ENCODE data around the gene PRKG1. TPM values are rescaled to one million over a fixed set of nuclear protein-coding genes. Genes with fewer than 3 reads are reported as not detected.
A peak's percentile ranks its signal among the peaks of the same experiment; 100 is the strongest.

PRKG1 gene
- total and polyA plus RNA-seq, 2 experiments from 2014 or later, result 10.7 to 21.8 TPM

DNA sequence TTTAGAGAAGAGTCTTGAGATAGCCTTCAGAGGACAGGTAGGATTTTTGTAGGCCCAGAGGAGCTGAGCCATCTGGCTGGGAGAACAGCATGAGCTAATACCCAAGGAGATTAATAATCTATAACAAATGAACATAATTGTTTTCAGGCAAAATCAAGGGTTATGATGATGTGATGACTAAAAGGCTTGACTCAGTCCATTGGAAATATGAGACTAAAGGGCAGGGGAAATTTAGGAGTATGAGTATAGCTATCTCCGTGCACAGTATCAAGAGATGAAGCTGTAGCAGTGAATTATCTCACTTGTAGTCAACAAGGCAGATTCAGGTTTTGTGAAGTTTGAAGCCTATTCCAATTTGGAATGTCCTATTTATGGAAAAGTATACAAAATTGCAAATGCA, 585.1 kb downstream of the PRKG1 start:
- no peaks in the 10 kb centered on the region for H3K9me2 ChIP-seq (ENCODE audit: insufficient read depth)
- no peaks in the 10 kb centered on the region for H4K20me1 ChIP-seq (ENCODE audit: insufficient read depth)
- H3K79me2 ChIP-seq (ENCODE audit: insufficient read depth), result no peaks in the 10 kb centered on the region
- H3K9ac ChIP-seq, result no peak overlapping the region
- DNase-seq, result peak; percentile 26
- H3K4me2 ChIP-seq (ENCODE audit: unreplicated experiment), result no peak overlapping the region
- no peaks in the 10 kb centered on the region for H3K9me3 ChIP-seq (ENCODE audit: low read depth)
- TF ChIP-seq EZH2 (IDR thresholded peaks at IDR 0.05; ENCODE audit: insufficient read depth, poor library complexity, severe bottlenecking) (no peak), EZH2phosphoT487 (IDR thresholded peaks at IDR 0.05; ENCODE audit: insufficient read depth, low read depth) (no peak)
- WGBS, 2 experiments (ENCODE audit: low coverage in 1 of 2, low lambda C conversion rate in 2 of 2, missing lambda C conversion rate in 2 of 2), result 71 to 77% methylated on average over 1 of the region's 1 CpG
- H3K4me1 ChIP-seq (ENCODE audit: insufficient read depth), result no peaks in the 10 kb centered on the region
- H3K4me3 ChIP-seq, result no peak overlapping the region
- H3K27ac ChIP-seq, result no peak overlapping the region
- no peak overlapping the region for H2AFZ ChIP-seq
- H3K27me3 ChIP-seq (replicated peaks; ENCODE audit: insufficient read depth), result no peaks in the 10 kb centered on the region
- in situ Hi-C loops (cut with MboI), result no loop called here
- no peaks in the 10 kb centered on the region for H3F3A ChIP-seq (ENCODE audit: insufficient read depth)
- H3K36me3 ChIP-seq (ENCODE audit: low read depth), result no peaks in the 10 kb centered on the region

DNA sequence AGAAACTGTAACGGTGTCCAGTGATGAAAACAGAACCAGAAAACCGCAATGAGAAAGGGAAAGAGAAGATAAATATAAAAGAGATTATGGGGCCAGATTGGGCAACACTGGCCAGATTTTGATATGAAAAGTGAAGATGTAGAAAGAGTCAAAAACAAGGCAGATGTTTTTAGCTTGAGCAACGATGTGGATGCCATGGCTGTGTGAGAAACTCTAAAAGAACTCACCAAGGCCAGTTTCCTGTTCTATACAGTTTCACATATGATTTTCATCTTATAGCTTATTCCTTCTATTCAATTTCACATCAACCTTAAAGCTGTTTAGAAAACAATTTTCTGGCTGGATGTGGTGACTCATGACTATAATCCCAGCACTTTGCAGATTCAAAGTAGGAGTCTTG, 588.8 kb downstream of the PRKG1 start:
- no peak for TF ChIP-seq EZH2 (IDR thresholded peaks at IDR 0.05; ENCODE audit: insufficient read depth, poor library complexity, severe bottlenecking)
- no peak for TF ChIP-seq EZH2phosphoT487 (IDR thresholded peaks at IDR 0.05; ENCODE audit: insufficient read depth, low read depth)
- Histone ChIP-seq H3K4me3 (no peak overlapping the region), H3K9me3 (ENCODE audit: low read depth) (no peaks in the 10 kb centered on the region), H3K27ac (no peak overlapping the region), H3K9ac (no peak overlapping the region), H2AFZ (no peak overlapping the region), H3K9me2 (ENCODE audit: insufficient read depth) (no peaks in the 10 kb centered on the region), H3K36me3 (ENCODE audit: low read depth) (no peaks in the 10 kb centered on the region), H3K4me1 (ENCODE audit: insufficient read depth) (peaks cover 8% of the 10 kb centered on the region), H3K79me2 (ENCODE audit: insufficient read depth) (no peaks in the 10 kb centered on the region), H4K20me1 (ENCODE audit: insufficient read depth) (no peaks in the 10 kb centered on the region), H3K27me3 (replicated peaks; ENCODE audit: insufficient read depth) (no peaks in the 10 kb centered on the region), H3F3A (ENCODE audit: insufficient read depth) (no peaks in the 10 kb centered on the region), H3K4me2 (ENCODE audit: unreplicated experiment) (no peak overlapping the region)
- 76 to 80% methylated on average over 3 of the region's 3 CpGs for WGBS, 2 experiments (ENCODE audit: low coverage in 1 of 2, low lambda C conversion rate in 2 of 2, missing lambda C conversion rate in 2 of 2)
- in situ Hi-C loops (cut with MboI), result no loop called here
- no peak for DNase-seq

DNA sequence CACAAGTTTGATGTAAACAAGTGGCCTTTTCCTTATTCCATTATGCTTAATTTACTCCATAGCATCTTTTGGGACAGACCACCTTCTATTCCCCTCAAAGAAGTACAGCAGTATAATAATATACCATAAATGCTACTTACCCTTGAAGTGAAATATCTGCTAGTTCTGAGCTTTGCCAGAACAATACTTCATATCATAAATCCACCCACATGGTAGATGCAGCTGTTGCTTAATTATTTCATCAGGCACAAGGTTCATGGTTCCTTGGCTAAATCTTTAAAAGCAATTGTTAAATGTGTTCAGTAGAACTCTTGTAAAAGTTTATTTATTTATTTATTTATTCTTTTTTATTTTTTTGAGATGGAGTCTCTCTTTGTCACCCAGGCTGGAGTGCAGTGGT, 592.2 kb downstream of the PRKG1 start:
- TF ChIP-seq EZH2phosphoT487 (IDR thresholded peaks at IDR 0.05; ENCODE audit: insufficient read depth, low read depth) (no peak), EZH2 (IDR thresholded peaks at IDR 0.05; ENCODE audit: insufficient read depth, poor library complexity, severe bottlenecking) (no peak)
- no peaks in the 10 kb centered on the region for H3K27me3 ChIP-seq (replicated peaks; ENCODE audit: insufficient read depth)
- no peak overlapping the region for H3K9ac ChIP-seq
- H3K79me2 ChIP-seq (ENCODE audit: insufficient read depth), result no peaks in the 10 kb centered on the region
- no peaks in the 10 kb centered on the region for H4K20me1 ChIP-seq (ENCODE audit: insufficient read depth)
- no peaks in the 10 kb centered on the region for H3K9me3 ChIP-seq (ENCODE audit: low read depth)
- peaks cover 13% of the 10 kb centered on the region for H3K4me1 ChIP-seq (ENCODE audit: insufficient read depth)
- no peak overlapping the region for H3K4me2 ChIP-seq (ENCODE audit: unreplicated experiment)
- in situ Hi-C loops (cut with MboI), result no loop called here
- no peaks in the 10 kb centered on the region for H3K9me2 ChIP-seq (ENCODE audit: insufficient read depth)
- DNase-seq, result no peak
- H3F3A ChIP-seq (ENCODE audit: insufficient read depth), result no peaks in the 10 kb centered on the region
- no peak overlapping the region for H3K4me3 ChIP-seq
- H3K36me3 ChIP-seq (ENCODE audit: low read depth), result no peaks in the 10 kb centered on the region
- no peak overlapping the region for H3K27ac ChIP-seq
- no peak overlapping the region for H2AFZ ChIP-seq

- Histone ChIP-seq H3K4me3 (no peak overlapping the region), H3K4me1 (ENCODE audit: insufficient read depth) (peaks cover 13% of the 10 kb centered on the region), H3F3A (ENCODE audit: insufficient read depth) (no peaks in the 10 kb centered on the region), H3K27ac (no peak overlapping the region), H3K27me3 (replicated peaks; ENCODE audit: insufficient read depth) (no peaks in the 10 kb centered on the region), H2AFZ (no peak overlapping the region), H3K79me2 (ENCODE audit: insufficient read depth) (no peaks in the 10 kb centered on the region), H3K36me3 (ENCODE audit: low read depth) (no peaks in the 10 kb centered on the region), H3K9me3 (ENCODE audit: low read depth) (no peaks in the 10 kb centered on the region), H3K9ac (no peak overlapping the region), H3K4me2 (ENCODE audit: unreplicated experiment) (peak overlapping the region; percentile 37), H4K20me1 (ENCODE audit: insufficient read depth) (no peaks in the 10 kb centered on the region), H3K9me2 (ENCODE audit: insufficient read depth) (no peaks in the 10 kb centered on the region)
- DNase-seq, result peak; percentile 44
- in situ Hi-C loops (cut with MboI), result no loop called here
- TF ChIP-seq EZH2 (IDR thresholded peaks at IDR 0.05; ENCODE audit: insufficient read depth, poor library complexity, severe bottlenecking), result no peak
- TF ChIP-seq EZH2phosphoT487 (IDR thresholded peaks at IDR 0.05; ENCODE audit: insufficient read depth, low read depth), result no peak
- 0% methylated on average over 1 of the region's 1 CpG for WGBS, 2 experiments (ENCODE audit: low coverage in 1 of 2, low lambda C conversion rate in 2 of 2, missing lambda C conversion rate in 2 of 2)
Measured at GRCh38 chr10:51667678-51668335, 593.5 kb downstream of the PRKG1 start.

DNA sequence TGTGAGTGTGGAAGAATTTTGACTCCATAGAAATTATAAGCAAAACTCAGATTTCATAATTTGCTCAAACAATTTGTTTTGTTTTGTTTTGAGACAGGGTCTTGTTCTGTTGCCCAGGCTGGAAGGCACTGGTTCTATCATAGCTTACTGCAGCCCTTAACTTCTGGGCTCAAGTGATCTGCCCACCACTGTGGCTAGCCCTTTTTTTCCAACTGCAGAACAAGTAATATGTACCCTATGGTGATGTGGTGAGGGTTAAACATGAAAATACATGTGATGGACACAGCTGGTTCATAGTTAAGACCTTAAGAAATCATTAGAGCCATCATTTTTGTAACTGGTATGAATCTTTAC, 594.0 kb downstream of the PRKG1 start:
- DNase-seq, result no peak
- no peaks in the 10 kb centered on the region for H3K27me3 ChIP-seq (replicated peaks; ENCODE audit: insufficient read depth)
- no peaks in the 10 kb centered on the region for H4K20me1 ChIP-seq (ENCODE audit: insufficient read depth)
- no peak overlapping the region for H2AFZ ChIP-seq
- H3K4me2 ChIP-seq (ENCODE audit: unreplicated experiment), result peak overlapping the region; percentile 37
- TF ChIP-seq EZH2phosphoT487 (IDR thresholded peaks at IDR 0.05; ENCODE audit: insufficient read depth, low read depth), result no peak
- TF ChIP-seq EZH2 (IDR thresholded peaks at IDR 0.05; ENCODE audit: insufficient read depth, poor library complexity, severe bottlenecking), result no peak
- no peaks in the 10 kb centered on the region for H3F3A ChIP-seq (ENCODE audit: insufficient read depth)
- H3K79me2 ChIP-seq (ENCODE audit: insufficient read depth), result no peaks in the 10 kb centered on the region
- no peaks in the 10 kb centered on the region for H3K36me3 ChIP-seq (ENCODE audit: low read depth)
- H3K4me1 ChIP-seq (ENCODE audit: insufficient read depth), result peaks cover 13% of the 10 kb centered on the region
- no peaks in the 10 kb centered on the region for H3K9me3 ChIP-seq (ENCODE audit: low read depth)
- H3K4me3 ChIP-seq, result no peak overlapping the region
- in situ Hi-C loops (cut with MboI), result no loop called here
- no peaks in the 10 kb centered on the region for H3K9me2 ChIP-seq (ENCODE audit: insufficient read depth)
- no peak overlapping the region for H3K9ac ChIP-seq
- H3K27ac ChIP-seq, result no peak overlapping the region

Data from GM23248 (cell line).